GM18502 (cell line): ENCODE data around the gene UGT1A7.
"Not testable (repeated sequence)": the region's sequence is repeated elsewhere in the genome, so short reads cannot be mapped to it uniquely, and the experiment has no call there.

ENCODE experiments used
- ATAC-seq: cut with Tn5 transposase; IDR thresholded peaks from one replicate; pipeline ENCODE4 v1.9.1; 2021; ENCODE audit warnings: mild to moderate bottlenecking; ENCODE audit not compliant: unreplicated experiment, poor library complexity

The UGT1A7 gene

DNA sequence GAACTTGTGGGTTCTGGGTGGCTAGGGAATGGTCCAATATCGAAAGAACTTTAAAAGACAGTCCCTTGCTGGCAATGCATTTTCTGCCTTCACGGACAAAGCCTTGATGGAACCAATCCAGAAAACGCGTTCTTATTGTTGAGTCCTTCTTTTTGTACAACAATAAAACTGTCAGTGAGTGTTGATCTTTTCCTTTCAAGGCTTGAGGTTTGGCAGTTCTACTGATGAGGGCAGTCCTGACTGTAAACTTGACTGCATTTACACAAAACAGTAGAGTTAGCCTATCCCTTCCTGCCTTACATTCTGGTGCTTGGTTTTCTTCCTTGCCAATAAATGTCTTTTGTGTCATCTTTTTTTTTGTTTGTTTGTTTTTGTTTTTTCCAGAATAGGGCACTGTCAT, 2.5 kb upstream of the UGT1A7 start:
- ATAC-seq = no peak

DNA sequence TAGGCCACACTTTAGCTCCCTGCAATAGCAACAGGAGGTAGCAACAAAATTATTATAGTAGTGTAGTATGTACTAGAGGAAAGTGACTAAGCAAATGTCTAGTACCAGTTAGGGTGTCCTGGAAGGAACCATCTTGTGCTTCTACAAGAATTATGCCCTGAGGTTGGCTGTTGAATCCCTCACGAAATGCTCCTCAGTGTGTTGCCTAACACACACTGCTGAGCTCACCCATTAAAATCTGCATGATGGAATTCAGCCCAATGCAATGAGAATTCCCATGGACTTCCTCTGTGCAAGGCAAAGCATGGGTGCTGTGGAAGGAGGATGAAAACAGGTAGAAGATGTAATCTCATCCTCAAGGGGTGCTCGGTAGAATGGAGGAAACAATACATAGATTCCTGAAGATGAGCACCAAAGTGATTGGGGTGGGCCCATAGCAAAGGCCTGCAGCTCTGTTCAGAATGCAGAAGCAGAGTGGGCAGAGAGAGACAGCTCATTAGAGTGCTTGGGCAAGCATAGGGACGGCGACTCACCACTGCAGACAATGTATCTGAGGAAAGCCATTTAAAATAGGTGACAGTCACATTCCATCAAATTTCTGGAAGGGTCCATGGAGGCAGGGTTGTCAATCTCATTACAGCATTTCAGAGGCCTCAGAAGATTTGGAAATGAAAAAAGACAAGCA, 1.2 kb upstream of the UGT1A7 start:
- no peak for ATAC-seq

DNA sequence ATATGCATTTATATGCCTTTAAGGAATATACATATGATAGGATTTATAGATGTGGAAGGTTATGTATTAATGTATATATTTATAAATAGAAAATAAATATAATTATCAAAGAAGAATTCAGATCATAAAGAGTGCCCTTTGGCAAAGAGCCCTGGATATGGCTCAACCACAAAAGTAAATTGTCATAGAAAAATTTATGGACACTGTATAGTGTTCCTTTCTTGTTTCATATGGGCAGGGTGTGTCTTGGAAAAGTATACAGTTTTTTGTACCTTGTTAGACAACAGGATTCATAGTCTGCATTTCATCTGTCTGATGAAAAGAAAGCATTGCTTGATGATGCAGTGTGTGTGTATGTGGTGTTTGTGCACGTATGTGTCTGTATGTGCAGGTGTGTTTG, 2.9 kb downstream of the UGT1A7 start:
- ATAC-seq = no peak

DNA sequence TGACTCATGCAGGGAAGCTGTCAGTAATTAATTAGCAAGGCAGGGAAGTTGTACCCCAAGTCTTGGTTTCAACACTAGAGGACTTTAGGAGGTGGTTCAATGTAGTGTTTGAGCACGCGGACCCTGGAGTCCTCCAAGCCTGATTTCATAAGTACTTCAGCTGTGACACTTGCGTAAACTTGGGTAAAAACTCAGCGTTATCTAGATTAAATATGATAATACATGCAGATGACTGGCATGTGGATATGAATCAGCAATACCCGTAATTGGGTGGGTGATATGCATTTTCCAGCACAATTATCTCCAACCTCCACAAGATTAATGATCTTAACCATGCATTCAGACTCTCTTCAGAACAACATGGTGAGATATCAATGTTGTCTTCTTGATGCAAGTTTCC, 5.2 kb downstream of the UGT1A7 start:
- no peak for ATAC-seq

DNA sequence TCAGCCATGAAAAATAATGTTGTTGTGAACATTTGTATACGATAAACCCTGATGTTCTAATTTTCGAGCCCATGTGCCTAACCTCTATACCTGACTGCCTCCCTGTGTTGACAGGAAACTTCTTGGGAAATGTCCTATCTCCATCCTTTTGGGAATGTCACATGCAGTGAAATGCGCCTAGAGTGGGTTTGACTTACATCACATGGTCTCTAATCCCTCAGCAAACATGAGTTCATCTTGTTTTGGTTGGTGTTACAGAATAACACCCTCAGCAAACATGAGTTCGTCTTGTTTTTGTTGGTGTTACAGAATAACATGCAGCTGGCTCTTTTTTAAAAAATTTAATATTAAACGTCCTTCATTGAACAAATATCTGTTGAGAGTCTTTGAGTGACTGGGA, 6.6 kb downstream of the UGT1A7 start:
- ATAC-seq = no peak

DNA sequence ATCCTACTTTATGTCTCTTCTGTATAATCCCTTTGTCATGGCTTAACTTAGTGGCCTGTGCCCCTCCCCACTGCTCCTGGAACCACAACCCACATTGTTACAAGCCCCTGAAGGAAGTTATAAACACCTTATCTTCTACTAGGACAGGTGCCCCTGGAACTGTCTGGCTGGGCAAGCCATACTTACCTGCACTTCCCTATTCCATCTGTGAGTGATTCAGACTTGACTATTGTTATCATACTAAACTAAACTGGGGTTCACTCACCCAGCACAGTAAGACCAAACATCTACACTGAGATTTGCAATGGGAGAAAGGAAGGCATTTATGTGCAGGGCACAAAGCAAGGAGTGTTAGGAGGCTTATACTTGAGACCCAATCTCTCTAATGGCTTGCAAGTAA, 7.3 kb downstream of the UGT1A7 start:
- no peak for ATAC-seq

DNA sequence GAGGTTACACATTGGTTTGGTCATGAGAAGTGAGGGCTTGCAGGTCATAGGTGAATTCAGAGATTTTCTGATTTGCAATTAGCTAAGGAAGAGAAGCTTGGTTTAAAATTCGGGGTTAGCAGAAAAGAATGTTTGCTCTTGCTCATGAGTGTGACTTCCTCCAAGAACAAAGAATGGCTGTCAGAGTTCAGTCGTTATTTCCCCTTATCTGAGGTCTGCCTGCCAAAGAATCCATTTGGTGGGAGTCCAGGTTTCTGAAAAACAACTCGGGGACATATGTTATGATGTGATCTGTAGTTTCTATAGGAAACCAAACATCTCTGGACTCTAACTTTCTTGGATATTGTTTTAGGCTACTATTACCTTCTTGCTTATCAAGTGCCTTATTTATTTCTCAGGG, 7.8 kb downstream of the UGT1A7 start:
- ATAC-seq = no peak

DNA sequence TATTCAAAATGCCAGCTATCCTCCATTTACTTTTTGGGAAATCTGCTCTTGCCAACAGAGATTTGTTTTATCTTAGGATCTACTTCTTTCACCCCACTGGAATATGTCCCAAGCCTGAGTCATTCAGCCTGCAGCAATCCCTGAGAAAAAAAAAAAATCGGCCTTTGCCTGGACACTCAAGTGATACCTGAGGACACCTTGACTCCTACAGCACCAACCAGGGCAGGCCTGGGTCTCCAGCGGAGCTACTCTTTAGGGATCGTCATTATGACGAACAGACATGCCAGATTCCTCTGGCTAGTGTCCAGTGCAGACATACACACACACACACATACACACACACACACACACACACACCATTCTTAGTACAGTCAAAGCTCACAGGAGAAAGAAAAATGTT, 8.7 kb downstream of the UGT1A7 start:
- ATAC-seq = no peak

DNA sequence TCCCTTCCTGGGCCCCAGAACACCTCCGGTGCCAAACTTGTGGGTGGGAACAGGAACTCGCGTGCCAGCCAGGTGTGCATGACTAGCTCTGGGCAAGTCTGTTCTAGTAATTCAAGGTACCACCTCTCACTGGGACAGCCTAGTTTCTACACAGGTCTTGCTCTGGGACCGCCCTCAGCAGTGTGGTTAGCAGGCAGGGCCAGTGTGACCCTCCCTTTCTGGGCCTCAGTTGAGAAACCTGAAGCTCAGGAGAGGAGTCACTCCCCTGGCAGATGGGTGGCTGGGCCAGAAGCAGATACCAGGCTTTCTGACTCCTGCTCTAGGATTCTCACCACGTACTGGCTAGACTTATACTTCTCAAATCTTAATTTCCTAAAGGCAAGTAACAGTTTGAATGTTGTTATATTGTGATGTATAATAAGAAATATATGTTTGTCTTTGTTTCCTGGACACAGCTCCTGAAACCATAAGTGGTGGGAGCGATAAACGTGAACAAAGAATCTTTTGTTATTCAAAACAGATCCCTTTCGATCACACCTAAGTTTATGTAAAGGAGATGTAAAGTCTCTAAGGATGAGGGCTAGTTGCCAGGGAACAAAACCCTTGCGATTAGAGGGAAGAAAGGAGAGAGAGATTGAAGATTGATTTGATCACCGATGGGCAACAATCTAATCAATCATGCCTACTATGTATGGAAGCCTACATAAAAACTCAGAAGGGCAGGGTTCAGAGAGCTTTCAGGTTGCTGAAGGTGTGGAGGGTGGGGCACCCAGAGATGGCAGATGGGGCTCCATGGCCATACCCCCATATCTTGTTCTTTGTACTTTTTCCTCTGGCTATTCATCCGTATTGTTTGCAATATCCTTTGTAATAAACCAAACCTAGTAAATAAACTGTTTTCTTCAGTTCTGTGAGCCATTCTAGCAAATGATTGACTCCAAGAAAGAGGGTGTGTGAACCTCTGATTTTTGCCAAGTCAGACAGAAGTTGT, 10.0 kb downstream of the UGT1A7 start:
- no peak for ATAC-seq

DNA sequence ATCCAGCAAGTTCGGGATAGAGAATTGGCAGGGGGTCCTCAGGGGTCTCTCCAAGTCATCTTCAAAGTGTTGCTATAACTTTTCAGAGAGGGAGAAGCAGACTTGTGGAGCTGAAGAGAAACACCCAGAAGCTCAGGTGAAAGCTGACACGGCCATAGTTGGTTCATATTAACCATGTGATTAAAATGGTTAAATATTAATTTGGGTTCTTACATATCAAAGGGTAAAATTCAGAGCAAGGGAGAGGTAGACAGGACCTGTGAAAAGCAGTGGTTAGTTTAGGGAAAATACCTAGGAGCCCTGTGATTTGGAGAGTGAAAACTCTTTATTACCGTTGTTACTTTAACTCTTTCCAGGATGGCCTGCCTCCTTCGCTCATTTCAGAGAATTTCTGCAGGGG, 10.9 kb downstream of the UGT1A7 start, which contains the start of gene UGT1A6:
Gene UGT1A6 (plus strand): TSS at position 243 of the 400 bp plus-strand sequence. CDS start 115 bp downstream, at position 358.
- no peak for ATAC-seq

DNA sequence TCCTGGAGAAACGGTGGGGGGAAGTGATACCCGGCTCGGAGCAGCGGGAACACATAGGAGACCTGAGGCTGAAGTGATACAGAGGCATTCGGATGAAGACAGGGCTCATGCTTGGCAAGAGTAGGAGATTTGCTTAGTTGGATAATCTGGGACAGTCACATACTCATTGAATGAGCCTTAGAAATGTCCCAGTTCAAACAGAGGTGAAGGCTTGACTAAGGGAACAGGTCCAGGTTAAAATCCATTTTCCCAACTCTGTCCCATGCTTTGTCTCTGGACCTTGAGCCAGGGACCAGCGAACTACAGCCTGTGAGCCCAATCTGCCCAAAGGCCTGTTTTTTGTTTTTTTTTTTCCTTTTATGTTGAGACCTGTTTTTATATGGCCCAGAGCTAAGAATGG, 12.3 kb downstream of the UGT1A7 start:
- no peak for ATAC-seq

DNA sequence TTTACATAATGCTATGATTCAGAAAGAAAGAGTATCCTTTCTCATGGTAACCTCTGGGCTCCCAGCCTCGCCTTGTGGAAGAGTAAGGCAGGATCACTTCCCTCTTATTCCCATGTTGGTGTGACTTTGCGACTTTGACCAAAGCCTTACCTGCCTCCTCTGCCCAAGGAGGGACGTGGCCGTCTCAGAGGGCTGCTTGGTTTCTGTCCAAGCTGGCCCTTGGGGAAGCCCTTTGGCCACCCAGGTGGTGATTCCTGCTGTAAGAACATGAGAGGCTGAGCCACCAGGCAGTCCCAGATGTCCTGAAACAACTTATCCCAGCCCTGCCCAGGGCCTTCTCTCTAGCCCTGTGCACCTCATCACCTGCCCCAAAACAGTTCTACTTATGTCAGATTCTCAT, 17.0 kb downstream of the UGT1A7 start:
- ATAC-seq = no peak

DNA sequence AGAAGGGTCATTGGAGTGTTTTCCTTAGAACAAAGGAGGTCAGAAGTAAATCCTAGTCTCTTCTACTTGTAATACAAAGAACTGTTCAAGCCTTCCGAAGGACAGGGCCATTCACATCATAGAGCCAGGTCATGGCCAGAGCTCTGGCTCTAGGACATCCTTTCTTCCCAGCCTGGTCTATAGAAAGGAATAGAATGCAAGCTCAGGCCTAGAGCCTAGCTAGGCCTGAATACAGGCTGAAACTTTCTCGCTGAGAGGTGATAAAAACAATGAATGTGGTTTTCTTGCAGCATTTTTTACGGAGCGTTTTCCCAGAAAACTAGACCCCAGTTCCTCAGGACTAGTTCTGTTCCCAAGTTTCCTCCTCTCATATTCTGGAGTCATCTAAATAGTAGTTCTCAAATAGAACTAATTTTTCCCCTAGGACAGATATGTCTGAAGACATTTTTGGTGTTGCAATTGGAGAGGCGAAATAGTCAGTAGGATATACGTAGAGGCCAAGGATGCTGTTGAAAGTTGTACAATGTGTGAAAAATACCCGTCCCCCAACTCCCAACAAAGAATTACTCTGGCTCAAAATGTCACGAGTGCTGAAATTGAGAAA, 17.8 kb downstream of the UGT1A7 start:
- ATAC-seq = no peak

DNA sequence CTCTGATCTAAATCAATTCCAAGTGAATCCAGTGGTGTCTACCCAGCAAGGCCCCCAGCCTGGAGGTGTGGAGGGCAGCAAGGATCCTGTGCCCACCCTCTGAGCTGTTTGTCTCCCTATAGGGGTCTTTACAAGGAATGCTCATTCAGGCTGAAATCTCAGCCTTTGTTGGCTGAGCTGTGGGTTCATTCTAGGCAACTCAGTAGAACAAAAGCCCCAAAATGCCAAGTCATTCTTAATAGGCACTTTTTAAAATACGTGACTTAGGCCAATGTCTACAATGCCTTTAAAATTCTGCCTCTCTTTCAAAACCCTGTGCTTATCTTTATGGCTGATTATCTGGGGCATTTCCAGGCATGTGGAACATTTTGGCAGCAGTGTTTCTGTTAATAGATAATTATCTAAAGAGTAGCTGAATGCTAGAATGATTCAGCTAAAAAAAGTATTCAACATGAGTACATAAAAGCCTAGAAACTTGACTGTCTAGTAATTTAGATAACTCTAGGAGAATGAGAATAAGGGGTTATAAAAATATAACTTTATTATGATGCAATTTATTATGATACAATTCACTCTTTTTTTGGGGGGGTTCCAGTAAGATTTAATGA, 18.4 kb downstream of the UGT1A7 start:
- ATAC-seq = no peak

DNA sequence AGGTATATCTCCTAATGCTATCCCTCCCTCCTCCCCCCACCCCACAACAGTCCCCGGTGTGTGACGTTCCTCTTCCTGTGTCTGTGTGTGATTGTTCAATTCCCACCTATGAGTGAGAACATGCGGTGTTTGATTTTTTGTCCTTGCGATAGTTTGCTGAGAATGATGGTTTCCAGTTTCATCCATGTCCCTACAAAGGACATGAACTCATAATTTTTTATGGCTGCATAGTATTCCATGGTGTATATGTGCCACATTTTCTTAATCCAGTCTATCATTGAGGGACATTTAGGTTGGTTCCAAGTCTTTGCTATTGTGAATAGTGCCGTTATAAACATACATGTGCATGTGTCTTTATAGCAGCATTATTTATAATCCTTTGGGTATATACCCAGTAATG, 19.1 kb downstream of the UGT1A7 start:
- ATAC-seq = not testable (repeated sequence)

DNA sequence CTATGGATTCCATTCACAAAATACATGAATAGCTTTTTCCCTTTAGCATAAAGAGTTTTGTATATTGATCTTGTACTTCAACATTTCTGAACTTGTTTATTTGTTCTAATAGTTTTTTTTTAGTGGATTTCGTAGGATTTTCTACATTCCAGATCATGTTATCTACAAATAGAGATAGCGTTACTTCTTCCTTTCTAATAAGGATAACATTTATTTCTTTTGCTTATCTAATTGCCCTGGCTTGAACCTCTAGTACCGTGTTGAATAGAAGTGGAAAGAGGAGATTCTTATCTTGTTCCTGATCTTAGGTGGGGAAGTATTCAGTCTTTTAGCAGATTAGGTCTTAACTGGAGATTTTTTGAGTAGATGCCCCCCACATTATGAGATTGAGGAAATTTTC, 20.5 kb downstream of the UGT1A7 start:
- no peak for ATAC-seq

DNA sequence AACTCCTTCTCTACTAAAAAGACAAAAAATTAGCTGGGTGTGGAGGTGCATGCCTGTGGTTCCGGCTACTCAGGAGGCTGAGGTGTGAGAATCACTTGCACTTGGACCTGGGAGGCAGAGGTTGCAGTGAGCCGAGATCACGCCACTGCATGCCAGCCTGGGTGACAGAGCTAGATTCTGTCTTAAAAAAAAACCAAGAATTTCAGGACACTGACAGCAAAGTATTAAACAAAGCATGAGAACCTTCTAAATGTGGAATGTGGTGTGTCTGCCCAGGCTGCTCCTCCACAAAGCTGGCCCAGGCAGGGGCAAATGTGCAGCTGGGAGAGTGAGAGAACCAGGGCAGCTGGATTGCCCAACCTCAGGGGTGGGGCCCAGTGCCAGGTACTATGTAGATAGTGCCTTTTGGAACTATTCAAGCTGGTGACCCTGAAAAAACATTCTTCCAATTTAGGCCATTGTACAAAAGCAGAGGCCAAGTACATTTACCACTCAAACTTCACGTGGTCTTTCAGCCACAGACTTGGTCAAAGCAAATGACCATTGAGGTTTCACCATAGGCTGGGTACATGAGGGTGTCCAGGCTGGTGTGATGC, 24.3 kb downstream of the UGT1A7 start:
- no peak for ATAC-seq

DNA sequence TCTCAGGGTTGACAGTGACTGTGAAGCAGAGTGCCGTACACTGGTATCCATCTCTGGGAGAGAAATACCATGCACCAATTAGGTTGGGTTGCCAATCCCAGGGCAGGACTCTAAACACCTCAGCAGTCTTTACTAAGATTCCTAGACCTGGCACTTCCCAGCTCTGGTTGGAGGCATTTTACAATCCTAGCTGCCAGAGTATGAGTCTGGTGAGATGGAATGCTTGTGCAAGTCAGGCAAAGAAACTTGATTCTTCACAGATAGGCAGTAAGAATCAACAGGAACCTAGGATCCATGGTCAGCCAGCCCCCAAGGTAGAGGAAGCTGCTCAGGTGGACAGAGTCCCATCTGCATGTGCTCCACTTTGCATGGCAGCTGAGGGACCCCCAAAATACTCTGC, 25.0 kb downstream of the UGT1A7 start:
- no peak for ATAC-seq

DNA sequence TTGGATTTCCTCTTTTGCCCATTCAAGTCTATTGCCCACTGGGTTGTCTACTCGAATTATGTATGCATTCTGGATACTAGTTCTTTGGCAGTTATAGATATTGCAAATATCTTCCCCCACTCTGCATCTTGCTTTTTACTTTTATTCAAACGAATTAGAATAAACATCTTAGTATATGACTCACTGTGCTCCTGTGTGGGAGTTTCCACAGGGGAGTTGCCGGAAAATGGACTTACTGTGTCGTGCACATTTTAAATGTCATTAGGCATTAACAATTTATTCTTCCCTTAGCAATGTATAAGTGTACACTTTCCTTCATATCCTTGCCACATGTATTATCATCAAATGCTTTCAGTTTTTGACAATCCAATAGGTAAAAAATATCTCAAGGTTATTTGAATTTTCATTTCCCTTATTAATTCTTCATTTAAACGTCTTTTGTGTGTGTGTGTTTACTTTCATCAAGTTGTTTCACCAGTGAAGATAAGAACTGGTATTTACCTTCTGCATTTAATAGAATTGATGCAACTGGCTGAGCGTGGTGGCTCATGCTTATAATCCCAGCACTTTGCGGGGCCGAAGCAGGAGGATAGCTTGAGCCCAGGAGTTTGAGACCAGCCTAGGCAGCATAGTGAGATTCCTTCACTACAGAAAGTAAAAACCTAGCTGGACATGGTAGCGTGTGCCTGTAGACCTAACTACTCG, 26.4 kb downstream of the UGT1A7 start:
- no peak for ATAC-seq

DNA sequence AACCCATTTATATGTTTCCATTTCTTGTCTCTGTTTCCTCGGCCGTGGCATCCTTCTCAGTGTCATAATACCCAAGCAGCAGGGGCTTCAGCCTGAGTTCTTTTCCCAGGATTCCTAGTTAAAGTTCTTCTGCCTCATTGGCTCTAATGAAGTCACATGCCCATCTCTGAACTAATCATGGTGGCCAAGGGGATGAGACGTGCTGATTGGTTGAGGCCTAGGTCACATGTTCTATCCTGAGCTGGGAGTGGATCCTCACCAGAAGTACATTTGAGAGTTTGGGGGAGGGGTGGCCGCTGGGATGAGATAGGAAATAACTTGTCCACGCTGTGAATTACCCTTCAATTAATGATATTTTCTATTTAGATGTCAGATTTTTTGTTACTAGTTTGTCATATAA, 27.2 kb downstream of the UGT1A7 start:
- no peak for ATAC-seq
